Activated CD8-positive, alpha-beta memory T cell treated with anti-CD3 and anti-CD28 coated beads, Interleukin-2, amount 50 U/mL, for 48 hours (primary cell): ENCODE results near the gene KIAA0825.

ENCODE experiments used
- DNase-seq: peaks from one replicate; pipeline ENCODE4 v3.0.0-alpha.2; 2020

KIAA0825 gene

DNA sequence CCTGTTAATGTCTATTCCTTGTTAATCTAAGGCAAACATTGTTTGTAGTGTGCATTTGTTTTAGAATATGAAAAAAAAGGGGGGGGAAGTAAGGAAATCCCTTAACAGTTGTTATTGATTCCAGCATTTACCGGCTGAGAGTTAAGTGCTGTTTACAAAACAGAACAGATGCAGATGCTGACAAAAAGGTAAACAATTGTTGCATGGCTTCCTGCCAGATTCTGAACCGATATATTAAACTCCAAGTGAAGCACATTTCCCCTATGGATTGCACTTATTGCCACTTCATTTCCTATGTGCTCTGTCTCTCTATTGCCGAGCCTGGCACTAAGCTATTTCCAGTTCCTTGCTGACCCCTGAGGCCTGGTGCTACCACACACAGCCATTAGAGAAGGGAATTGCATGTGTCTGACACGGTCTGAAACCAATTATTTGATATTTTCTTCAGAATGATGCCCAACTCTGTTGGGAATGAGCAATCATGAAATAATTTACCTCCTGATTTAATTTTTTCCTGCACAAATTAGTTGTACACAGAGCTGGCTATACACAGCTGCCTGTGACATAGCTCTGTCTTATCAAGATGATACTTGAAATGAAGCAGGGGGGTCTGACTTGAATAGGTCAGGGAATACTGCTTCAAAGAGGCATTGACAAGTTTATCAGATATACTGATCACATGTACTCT, 109.8 kb downstream of the KIAA0825 start:
- DNase-seq = no peak

DNA sequence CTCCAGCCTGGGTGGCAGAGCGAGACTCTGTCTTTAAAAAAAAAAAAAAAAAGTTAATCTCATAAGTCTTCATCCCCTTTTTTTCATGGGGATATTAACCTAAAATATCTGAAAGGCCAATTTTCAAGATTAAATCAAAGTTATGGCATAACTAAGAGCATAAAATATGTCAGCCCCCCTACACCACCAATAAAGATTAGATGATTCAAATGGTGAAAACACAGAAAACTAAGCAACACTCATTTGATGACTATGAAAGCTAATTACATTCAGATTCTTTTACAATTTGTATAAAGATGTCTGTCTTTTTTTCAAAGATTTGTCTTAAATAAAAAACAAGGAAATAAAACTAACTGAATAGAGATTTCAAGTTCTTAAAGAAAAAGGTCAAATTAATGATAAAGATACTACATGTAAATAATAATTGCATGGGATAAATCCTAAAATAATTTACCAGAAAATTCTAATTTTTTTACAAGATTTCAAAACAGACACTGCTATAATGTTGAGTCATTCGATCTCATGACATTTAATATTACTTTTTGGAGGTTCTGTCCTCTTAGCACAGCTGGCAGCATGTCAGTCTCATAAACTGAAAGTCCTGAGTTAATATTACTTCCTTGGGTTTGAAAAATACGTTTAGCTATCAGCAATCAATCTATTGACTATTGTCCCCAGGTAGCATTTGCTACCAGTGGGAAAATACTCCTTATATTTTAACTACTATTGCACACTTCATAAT, 112.9 kb downstream of the KIAA0825 start:
- no peak for DNase-seq

DNA sequence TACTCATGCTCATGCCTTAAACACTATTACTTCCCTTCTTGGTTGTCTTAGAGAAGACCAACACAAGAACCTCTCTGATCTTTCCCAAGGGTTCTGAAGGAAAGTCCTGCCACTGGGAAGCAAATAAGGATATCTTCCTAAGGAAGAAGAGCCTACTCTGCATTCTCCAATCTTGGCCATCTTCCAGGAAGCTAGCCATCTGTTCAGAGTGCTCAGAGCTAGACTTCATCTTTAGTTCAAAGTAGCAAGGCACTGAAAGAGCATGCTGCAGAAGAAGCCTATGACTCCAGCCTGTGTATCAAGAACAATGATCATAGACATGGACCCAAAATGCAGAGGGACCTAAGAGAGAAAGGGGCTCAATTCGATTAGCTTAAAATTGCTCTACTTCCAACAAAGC, 114.7 kb downstream of the KIAA0825 start:
- no peak for DNase-seq

DNA sequence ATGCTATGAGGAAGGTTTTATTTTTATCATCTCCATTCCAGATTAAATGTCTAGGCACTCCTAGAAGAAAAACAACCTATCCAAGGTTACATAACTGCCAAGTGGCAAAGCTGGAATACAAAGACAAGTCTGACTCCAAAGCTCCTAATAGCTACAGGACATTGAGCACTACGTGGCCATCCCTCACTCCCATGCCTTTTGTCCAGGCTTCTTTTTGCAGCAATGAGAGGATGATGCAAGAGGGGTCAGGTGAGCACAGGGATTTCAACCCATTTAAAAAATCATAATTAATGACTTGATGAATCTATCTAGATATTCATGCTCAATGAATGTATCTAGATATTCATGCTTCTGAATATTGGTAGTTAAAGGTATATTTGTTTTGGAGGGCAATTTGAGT, 117.0 kb downstream of the KIAA0825 start:
- DNase-seq = no peak

DNA sequence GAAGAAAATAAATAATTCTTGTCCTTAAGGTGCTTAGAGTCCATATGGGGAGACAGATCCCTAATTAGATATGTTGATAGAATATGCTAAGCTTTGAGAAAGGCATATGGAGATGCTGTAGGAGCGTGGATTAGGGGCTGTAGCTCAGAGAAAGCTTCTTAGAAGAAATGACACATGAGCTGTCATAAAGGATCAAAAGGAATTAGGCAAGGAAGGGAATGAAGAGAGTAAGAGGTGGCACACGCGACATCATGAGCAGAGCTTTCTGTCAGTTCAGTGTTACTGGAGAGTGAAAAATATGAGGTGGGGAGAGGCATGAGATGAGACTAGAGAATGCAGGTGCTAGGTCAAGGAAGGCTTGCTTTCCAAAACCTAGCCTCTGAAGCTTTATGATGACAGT, 118.6 kb downstream of the KIAA0825 start:
- DNase-seq = no peak

DNA sequence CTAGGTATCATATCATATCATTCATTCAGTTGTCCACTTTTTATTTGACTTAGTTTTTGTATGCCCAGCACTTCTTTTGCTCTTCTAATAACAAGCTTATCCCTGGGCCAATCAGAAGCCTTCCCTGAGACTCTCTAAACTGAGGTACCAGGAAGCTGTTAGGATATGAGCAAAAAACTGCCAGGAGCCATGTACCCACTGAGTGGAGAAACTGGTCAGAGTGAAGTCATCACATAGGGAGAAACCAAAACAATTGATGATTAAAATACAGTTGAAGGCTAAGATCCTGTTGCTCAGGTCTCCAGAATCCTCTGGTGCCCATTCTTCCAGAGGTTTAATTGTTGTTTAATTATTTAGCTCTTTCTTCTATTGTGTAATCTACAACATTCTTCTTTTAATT, 120.2 kb downstream of the KIAA0825 start:
- DNase-seq = no peak

DNA sequence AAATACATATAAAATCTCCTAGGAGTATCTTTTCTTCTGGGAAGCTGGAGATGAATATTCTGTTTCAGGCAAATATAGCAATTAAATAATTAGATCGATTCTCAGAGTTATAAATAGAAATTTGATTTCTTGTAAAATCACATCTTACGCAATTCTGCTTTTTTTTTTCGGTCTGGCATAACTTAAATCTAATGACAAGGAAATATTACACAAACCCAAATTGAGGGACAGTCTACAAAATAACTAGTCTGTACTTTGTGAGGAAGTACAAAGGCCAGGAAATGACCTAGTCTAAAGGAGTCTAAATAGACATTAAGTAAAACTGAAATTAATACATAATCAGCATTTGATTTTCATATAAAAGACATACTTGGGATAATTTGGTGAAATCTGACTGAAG, 133.3 kb downstream of the KIAA0825 start:
- DNase-seq = no peak

DNA sequence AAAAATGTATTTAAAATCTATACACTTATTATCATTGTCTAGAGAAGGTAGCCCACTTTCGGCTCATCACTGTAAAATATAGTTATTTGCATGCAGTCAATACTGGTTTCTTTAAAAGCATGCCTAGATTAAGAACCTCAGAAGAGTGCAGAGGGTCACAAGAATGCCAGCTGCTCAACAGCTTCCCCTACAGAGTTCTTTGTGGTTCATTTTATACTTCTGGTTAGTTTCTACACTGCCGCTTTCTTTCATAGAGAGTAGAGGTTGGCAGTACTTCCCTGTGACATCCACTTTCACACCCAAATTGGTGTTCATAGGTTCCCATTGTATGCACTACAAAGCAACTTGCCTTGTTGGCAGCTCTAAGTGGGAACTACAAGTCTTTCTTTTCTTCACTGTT, 137.3 kb downstream of the KIAA0825 start:
- no peak for DNase-seq

DNA sequence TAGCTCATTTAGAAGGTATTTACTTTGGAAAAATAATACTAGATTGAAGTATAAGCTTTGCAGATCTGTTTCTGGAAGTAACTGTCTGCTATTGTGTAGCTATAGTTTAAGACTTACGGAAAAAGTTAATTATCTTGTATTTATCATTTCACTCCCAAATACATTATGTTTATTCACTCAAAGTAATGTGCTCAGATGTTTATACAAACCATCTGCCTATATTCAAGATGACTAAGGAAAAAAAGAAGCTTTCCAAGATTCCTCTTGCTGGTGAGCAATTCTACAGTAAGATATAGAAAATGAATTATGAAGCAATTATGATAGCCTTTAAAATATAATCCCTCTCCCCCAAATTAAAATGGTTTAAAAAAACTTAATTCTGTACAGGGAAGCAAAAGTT, 137.9 kb downstream of the KIAA0825 start:
- DNase-seq = no peak

DNA sequence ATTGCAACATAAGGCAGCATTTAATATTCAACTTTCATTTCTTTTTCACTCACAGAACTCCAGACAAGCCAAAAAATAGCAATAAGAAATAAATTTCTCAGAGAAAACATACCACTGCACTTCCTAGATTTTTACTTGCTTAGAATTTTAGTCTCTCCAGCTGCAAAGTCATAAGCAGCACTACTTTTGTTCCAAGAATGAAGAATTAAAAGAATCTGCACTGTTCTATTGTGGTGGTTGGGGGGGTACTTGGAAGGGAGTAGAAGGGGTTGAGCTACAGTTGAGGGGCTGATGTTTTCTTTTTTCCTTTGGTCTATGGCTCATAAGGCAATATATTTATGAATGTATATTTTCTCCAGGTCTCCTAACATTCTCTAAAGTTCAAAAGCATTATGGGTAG, 144.5 kb downstream of the KIAA0825 start:
- DNase-seq = no peak

DNA sequence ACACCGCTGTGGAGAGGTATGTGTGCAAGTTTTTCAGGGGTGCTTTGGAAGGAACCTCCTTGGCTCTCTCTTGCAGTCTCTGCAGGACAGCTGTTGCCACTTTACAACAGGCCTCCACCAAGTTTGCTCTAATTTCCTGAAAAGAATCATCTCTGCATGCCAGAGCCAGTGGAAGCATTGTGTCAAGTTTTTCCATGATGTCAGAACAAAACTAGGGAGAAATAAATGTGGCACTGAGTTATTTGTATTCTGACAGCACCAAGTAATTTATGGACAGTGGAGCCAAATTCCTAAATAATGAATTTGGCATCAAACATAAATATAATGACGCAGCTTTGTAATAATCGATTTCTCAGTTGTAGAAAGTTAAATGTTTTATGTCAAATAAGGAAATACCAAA, 146.9 kb downstream of the KIAA0825 start:
- DNase-seq = no peak

DNA sequence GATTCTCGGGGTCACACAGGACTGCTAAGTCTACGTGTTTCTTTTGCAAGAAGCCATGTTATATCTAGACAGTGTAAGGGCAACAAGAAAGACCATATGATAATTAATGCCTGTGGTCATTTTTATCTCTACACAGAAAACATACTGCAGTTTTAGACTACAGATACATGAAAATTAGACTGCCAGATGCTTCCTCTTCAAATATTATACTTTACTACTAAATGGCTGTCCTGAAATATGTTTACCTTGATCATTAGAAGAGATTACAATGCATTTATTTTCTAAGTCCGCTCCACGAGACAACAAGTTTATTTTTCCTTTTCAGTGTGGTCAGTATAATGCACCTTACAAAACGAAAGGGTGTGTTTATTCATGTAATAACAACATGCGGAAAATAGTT, 147.6 kb downstream of the KIAA0825 start:
- no peak for DNase-seq

DNA sequence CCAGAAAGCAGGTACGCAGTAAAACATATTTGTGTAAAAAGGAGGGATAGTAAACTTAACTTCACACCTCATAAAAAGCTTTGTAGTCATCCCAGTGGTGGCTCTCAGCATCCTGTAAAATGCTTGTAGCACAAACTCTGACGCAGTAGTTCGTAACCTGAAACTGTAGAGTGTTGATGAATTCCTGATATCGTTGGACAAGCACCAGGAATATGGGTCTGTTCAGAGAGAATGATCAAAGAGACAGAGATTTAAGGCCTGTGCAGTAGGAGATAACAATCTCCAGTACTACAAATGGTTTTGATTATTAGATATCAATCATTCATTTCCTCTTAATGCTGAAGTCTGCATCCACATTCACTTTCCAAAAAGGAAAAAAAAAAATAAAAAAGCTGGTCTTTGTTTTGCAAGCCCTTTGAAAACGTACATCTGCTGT, 148.5 kb downstream of the KIAA0825 start:
- no peak for DNase-seq

DNA sequence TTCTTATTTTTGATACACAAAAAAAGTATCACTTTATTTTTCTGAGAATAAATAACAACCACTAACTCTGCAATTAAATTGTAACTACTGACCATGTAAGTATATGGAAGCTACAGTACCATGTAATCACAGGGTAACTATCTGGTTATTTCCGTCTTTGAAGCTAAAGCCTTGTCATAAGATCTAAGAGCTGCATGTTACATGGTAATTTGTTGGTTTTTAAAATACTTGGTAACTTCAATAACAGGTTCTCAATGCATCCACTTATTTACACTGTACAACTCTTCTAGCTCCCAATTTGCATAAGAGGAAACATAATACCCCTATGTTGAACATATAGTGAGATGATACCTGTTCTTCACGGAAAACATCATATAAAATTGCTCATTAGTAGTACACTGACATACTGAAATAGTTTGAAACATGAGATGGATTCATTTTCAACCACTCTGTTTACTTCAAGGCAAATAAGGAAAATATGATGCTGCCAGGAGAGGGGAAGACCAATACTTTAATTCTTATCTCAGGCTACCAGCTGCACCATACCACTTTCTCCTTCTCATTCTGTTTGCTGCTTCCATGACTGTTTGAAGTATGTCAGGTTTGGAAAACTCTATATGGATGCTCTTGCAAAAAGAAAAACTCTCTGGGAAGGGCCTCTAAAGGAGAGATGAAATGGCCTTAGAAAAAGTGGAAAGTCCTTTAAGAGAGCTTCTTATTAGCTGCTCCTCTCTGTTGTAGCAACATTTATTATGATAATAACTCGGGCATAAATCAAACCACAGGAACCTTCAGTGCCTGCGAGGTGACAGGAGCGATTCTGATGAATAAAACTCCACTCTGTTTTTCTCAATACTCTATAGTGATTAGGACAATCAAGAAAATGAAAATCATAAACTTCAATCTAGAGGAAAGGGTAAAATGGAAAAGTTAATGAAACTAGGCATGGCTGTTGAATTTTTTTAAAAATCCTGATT, 150.2 kb downstream of the KIAA0825 start:
- DNase-seq = no peak

DNA sequence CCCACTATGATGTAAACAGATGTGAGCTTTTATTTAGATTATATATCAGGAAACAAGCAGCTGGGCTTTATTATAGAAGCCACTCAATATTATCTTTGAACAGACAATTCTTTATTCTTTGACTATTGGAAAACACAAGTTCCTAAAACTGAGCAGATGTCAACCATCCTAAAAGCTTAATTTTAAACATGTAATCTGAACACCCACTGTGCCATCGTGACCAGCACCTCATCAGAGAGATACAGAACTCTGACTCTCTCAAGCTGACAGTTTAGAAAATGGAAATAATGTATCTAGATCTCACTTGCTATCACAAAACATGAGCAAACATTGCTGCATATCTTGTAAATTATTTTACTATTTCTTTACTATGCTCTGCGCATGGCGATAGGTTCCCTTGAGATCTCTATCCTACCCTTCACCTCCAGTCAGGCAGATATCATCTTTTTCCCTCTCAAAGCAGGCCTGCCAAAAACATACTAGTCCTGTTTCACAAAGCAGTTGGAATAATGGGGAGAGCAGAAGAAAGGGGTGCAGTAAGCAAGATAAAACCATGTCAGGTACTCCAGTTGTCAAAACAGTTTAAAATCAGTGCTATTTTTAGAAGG, 151.0 kb downstream of the KIAA0825 start:
- DNase-seq = no peak

DNA sequence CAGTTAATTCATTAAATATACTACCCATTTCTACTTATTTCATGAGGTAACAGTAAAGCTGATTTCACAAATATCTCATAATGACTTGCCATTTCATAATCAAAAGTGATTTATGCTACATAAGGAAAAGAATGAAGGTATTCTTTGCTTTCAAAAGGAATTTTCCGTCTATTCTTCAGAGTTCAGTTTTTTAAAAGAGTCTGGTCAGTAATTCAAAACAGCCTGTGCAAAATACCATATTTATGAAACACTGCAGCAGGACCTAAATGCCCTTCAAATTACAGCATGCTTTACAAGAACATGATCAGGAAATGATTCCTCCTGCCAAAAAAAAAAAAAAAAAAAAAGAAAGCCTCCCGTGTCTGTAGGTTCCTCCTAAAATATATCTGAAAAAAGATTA, 154.7 kb downstream of the KIAA0825 start:
- no peak for DNase-seq

DNA sequence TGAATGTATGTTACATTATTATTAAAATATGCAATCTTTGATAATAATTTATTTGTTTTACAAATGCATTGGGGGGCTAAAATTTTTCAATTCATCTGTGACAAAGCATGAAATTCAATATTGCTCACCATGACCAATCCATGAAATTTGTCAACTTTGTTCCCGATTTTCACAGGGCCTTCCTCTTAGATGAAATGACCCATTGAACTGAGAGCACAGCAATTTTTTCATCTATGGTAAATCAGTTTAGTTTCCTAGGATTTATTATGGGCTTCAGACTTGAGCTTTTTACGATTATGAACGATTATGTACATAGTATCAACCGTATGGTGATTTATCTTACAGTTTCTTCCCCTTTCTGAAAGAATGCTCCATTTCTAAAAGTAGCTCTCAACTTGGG, 157.3 kb downstream of the KIAA0825 start:
- no peak for DNase-seq

DNA sequence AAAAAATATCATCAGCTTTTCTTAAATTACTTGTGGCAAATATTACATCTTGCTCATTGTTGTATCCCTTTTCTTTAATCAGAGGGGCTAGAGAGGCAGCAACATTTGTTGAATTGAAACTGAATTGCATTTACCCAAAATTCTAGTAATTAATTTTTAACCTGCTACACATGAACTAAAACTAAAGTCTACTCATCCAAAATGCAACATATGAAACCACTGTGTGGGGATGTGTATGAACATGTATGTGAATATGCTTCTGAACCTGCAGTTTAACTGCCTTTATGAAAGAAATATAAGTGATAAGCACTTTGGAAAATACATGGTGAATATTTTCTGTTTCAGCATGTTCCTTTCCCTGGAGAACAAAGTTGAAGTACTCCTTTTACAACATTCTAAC, 158.5 kb downstream of the KIAA0825 start:
- DNase-seq = no peak

DNA sequence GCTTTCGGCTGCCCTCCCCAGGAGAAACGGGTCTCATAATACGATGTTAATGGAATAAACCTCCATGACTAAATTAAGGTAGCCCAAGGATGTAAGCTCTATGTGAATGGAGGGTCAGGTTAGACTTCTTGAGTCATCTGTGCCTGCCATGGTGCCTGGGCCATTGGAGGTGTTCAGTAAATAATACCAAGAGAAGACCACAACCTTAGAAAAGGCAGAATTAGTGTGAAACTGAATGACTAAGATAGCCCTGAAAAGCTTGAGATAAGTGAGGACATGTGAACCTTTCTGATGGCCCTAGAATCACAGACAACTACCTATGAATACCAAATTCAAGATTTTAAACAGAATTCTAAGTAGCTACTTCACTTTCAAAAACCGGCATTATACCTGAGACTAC, 160.6 kb downstream of the KIAA0825 start:
- DNase-seq = no peak

DNA sequence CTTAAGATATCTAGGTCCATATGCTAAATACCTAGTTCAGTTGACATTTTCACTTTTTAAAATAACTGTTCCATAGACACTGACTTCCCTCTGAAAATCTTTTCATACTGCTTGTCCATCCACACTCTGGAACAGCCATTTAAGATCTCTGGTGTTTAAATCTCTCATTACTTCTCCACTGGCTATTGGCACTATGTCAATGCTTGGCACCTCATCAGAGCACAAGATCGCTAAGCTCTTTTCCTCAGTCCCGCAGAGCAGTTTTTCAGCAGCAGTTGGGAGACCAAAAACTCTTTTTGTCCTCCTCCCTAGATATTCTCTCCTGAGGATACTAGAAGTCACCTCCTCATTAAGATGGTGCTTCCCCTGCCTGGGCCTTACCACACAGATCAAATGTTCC, 172.7 kb downstream of the KIAA0825 start:
- no peak for DNase-seq

DNA sequence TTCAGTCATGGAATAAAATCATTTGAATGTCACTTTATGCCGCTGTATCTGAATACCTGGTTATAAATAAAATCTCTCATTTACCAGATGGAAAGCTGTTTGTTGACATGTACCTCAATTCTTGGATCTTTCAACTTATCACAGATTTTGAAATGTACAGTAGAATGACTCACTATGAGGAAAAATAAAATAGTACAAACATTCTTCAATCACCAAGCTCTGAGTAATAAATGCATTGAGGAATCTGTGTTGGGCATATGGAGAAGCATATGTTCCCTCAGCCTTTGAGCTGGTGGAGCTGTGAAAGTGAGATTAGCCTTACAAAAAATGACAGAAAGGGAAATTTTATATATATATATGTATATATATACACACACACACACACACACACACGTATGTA, 175.4 kb downstream of the KIAA0825 start:
- no peak for DNase-seq

DNA sequence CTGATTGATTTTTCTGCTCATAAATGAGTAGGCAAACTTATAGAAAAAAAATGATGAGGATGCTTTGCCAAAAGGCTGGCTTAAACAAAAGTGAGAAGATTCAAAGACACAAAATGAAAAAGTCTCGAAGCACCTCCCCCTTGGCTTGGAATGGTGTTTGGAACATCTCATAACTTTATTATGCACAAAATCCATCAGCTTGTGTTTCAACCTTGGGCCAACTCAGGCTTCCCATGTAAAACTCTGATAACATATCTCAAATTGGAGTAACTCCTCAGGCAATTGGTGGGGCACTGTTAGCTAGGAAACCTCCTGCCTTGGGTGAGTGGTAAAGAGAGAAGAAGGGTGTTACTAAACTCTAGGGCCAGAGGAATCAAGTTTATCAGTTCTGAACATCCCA, 176.3 kb downstream of the KIAA0825 start:
- DNase-seq = no peak

DNA sequence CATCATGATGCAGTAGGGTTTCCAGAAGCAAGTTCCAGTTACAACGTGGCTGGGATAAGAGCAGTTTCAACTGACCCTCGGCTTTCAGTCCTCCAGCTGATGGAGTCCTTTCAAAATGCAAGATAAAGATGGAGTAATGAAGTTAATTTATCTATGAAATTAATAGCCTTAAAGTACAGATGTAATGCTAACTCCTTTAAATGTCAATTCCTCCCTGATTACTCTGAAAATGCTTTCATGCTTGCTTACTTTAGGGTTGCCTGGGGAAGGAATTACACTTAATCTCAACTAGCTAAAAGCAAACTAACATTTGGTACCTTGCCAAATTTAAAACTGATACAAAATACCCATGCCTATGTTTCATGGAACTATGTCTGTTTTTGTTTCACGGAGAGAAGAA, 178.4 kb downstream of the KIAA0825 start:
- DNase-seq = no peak
